HepG2 (cell line): ENCODE data around the gene SLC6A6. TPM values are rescaled to one million over a fixed set of nuclear protein-coding genes. Genes with fewer than 3 reads are reported as not detected.

ENCODE experiments used
- HIVEP1 ChIP-seq: sonication (generic); formaldehyde crosslinking; IDR thresholded peaks from 2 replicates; pipeline ENCODE4 v1.4.0; 2020; ENCODE audit warnings: mild to moderate bottlenecking, missing genetic modification reagents
- HNRNPK ChIP-seq: fragments of 200-400 bp; formaldehyde crosslinking; IDR thresholded peaks from 2 replicates; pipeline ENCODE4 v1.6.1; 2018; ENCODE audit warnings: low read length, low read depth, moderate library complexity, mild to moderate bottlenecking; ENCODE audit not compliant: poor library complexity, severe bottlenecking
- MAFG ChIP-seq: sonication (generic); formaldehyde crosslinking; IDR thresholded peaks from 2 replicates; pipeline ENCODE4 v1.5.1; 2020; ENCODE audit warnings: mild to moderate bottlenecking, missing genetic modification reagents
- NR1H2 ChIP-seq: sonication (generic); formaldehyde crosslinking; IDR thresholded peaks from 2 replicates; pipeline ENCODE4 v1.8.1; 2022; ENCODE audit warnings: low read depth, missing genetic modification reagents, borderline replicate concordance
- SNRNP70 ChIP-seq: fragments of 200-400 bp; formaldehyde crosslinking; IDR thresholded peaks from 2 replicates; pipeline ENCODE4 v1.6.1; 2017; ENCODE audit warnings: mild to moderate bottlenecking, low read depth, low read length, moderate library complexity
- SRSF1 ChIP-seq: fragments of 200-400 bp; formaldehyde crosslinking; optimal IDR thresholded peaks from 2 replicates; pipeline ENCODE3; 2017; ENCODE audit warnings: mild to moderate bottlenecking, low read depth, low read length, moderate library complexity
- SYNCRIP ChIP-seq: fragments of 200-400 bp; formaldehyde crosslinking; IDR thresholded peaks from 2 replicates; pipeline ENCODE4 v1.6.1; 2018; ENCODE audit warnings: mild to moderate bottlenecking, low read depth, low read length; ENCODE audit not compliant: insufficient read depth
- TOE1 ChIP-seq: sonication (generic); formaldehyde crosslinking; IDR thresholded peaks from 2 replicates; pipeline ENCODE4 v1.4.0; 2020; ENCODE audit warnings: mild to moderate bottlenecking, missing genetic modification reagents
- ZFP36L1 ChIP-seq: sonication (generic); formaldehyde crosslinking; IDR thresholded peaks from 2 replicates; pipeline ENCODE4 v1.8.0; 2022; ENCODE audit warnings: mild to moderate bottlenecking, missing genetic modification reagents, moderate library complexity
- ZFP37 ChIP-seq: sonication (generic); formaldehyde crosslinking; IDR thresholded peaks from 2 replicates; pipeline ENCODE4 v1.4.0; 2020; ENCODE audit warnings: missing genetic modification reagents, borderline replicate concordance
- ZFP82 ChIP-seq: sonication (generic); formaldehyde crosslinking; IDR thresholded peaks from 2 replicates; pipeline ENCODE4 v1.5.1; 2020; ENCODE audit warnings: mild to moderate bottlenecking, missing genetic modification reagents, borderline replicate concordance
- ZFY ChIP-seq: sonication (generic); formaldehyde crosslinking; IDR thresholded peaks from 2 replicates; pipeline ENCODE4 v1.4.0; 2020; ENCODE audit warnings: missing genetic modification reagents
- ZKSCAN5 ChIP-seq: sonication (generic); formaldehyde crosslinking; IDR thresholded peaks from 2 replicates; pipeline ENCODE4 v1.5.1; 2020; ENCODE audit warnings: mild to moderate bottlenecking, missing genetic modification reagents
- ZNF136 ChIP-seq: sonication (generic); formaldehyde crosslinking; IDR thresholded peaks from 2 replicates; pipeline ENCODE4 v1.8.1; 2022; ENCODE audit warnings: low read depth, mild to moderate bottlenecking, moderate library complexity, missing genetic modification reagents
- ZNF333 ChIP-seq: sonication (generic); formaldehyde crosslinking; IDR thresholded peaks from 2 replicates; pipeline ENCODE4 v1.4.0; 2020; ENCODE audit warnings: mild to moderate bottlenecking, missing genetic modification reagents, borderline replicate concordance
- ZNF605 ChIP-seq: sonication (generic); formaldehyde crosslinking; IDR thresholded peaks from 2 replicates; pipeline ENCODE4 v1.8.0; 2022; ENCODE audit warnings: mild to moderate bottlenecking, missing genetic modification reagents
- ZNF850 ChIP-seq: sonication (generic); formaldehyde crosslinking; conservative IDR thresholded peaks from 2 replicates; pipeline ENCODE4 v1.9.0; 2021; ENCODE audit warnings: mild to moderate bottlenecking, missing genetic modification reagents
- ZSCAN20 ChIP-seq: sonication (generic); formaldehyde crosslinking; IDR thresholded peaks from 2 replicates; pipeline ENCODE4 v1.4.0; 2020; ENCODE audit warnings: missing genetic modification reagents, mild to moderate bottlenecking, borderline replicate concordance
- polyA plus RNA-seq, 8 experiments: library from polyadenylated mRNA; depleted of rRNA in 3 of 8; stranded (reverse) in 7 of 8; unstranded in 1 of 8; fragments of >200 nt; fragmentation: Illumina TruSeq in 4 of 8; extraction: Trizol in 4 of 8; gene quantifications; 2 replicates each; pipeline versions ENCODE4 v1.2.1 to v1.2.3, GENCODE V29; 2011 to 2016; ENCODE audit warnings: low read depth in 4 of 8, missing spikeins in 1 of 8, mixed read lengths in 1 of 8; ENCODE audit not compliant: insufficient read depth in 1 of 8
- total RNA-seq, 5 experiments: library from RNA; depleted of rRNA; stranded (reverse); fragments of >200 nt; fragmentation: Illumina TruSeq; extraction: Trizol; gene quantifications; 2 replicates each; pipeline ENCODE4 v1.2.3, GENCODE V29; 2016; ENCODE audit warnings: low read depth in 1 of 5
- TF ChIP-seq, protein P1 (sequence below): sonication (generic); formaldehyde crosslinking; IDR thresholded peaks from 2 replicates; pipeline ENCODE4 v1.5.0; 2020; ENCODE audit warnings: mild to moderate bottlenecking, missing genetic modification reagents
- TF ChIP-seq, protein P2 (sequence below): sonication (generic); formaldehyde crosslinking; conservative IDR thresholded peaks from 2 replicates; pipeline ENCODE4 v1.4.0; 2020; ENCODE audit warnings: mild to moderate bottlenecking, missing genetic modification reagents, moderate library complexity
- TF ChIP-seq, protein P3 (sequence below): sonication (generic); formaldehyde crosslinking; IDR thresholded peaks from 2 replicates; pipeline ENCODE4 v1.4.0; 2020; ENCODE audit warnings: missing genetic modification reagents

The SLC6A6 gene
- total and polyA plus RNA-seq, 2 of the 13 experiments (the other 11 are each of a cell fraction or from before 2014, with no cell fraction given), result 14.1 to 20.7 TPM

GRCh38 chr3:14423197-14423743, 20.9 kb downstream of the SLC6A6 start (continued):
- no peak for TF ChIP-seq SRSF1
- TF ChIP-seq HNRNPK, result no peak
- TF ChIP-seq, protein P1, sequence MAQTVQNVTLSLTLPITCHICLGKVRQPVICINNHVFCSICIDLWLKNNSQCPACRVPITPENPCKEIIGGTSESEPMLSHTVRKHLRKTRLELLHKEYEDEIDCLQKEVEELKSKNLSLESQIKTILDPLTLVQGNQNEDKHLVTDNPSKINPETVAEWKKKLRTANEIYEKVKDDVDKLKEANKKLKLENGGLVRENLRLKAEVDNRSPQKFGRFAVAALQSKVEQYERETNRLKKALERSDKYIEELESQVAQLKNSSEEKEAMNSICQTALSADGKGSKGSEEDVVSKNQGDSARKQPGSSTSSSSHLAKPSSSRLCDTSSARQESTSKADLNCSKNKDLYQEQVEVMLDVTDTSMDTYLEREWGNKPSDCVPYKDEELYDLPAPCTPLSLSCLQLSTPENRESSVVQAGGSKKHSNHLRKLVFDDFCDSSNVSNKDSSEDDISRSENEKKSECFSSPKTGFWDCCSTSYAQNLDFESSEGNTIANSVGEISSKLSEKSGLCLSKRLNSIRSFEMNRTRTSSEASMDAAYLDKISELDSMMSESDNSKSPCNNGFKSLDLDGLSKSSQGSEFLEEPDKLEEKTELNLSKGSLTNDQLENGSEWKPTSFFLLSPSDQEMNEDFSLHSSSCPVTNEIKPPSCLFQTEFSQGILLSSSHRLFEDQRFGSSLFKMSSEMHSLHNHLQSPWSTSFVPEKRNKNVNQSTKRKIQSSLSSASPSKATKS (CRISPR knock-in tag), result no peak
- TF ChIP-seq ZFY, result no peak
- TF ChIP-seq HIVEP1 (CRISPR knock-in tag), result no peak
- TF ChIP-seq ZNF333 (CRISPR knock-in tag), result no peak
- TF ChIP-seq ZNF136, result no peak
- no peak for TF ChIP-seq NR1H2 (CRISPR knock-in tag)
- no peak for TF ChIP-seq TOE1 (CRISPR knock-in tag)
- TF ChIP-seq, protein P2, sequence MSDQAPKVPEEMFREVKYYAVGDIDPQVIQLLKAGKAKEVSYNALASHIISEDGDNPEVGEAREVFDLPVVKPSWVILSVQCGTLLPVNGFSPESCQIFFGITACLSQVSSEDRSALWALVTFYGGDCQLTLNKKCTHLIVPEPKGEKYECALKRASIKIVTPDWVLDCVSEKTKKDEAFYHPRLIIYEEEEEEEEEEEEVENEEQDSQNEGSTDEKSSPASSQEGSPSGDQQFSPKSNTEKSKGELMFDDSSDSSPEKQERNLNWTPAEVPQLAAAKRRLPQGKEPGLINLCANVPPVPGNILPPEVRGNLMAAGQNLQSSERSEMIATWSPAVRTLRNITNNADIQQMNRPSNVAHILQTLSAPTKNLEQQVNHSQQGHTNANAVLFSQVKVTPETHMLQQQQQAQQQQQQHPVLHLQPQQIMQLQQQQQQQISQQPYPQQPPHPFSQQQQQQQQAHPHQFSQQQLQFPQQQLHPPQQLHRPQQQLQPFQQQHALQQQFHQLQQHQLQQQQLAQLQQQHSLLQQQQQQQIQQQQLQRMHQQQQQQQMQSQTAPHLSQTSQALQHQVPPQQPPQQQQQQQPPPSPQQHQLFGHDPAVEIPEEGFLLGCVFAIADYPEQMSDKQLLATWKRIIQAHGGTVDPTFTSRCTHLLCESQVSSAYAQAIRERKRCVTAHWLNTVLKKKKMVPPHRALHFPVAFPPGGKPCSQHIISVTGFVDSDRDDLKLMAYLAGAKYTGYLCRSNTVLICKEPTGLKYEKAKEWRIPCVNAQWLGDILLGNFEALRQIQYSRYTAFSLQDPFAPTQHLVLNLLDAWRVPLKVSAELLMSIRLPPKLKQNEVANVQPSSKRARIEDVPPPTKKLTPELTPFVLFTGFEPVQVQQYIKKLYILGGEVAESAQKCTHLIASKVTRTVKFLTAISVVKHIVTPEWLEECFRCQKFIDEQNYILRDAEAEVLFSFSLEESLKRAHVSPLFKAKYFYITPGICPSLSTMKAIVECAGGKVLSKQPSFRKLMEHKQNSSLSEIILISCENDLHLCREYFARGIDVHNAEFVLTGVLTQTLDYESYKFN, result peak; percentile 76
- TF ChIP-seq ZNF850 (CRISPR knock-in tag), result no peak
- no peak for TF ChIP-seq ZKSCAN5 (CRISPR knock-in tag)
- TF ChIP-seq, protein P3, sequence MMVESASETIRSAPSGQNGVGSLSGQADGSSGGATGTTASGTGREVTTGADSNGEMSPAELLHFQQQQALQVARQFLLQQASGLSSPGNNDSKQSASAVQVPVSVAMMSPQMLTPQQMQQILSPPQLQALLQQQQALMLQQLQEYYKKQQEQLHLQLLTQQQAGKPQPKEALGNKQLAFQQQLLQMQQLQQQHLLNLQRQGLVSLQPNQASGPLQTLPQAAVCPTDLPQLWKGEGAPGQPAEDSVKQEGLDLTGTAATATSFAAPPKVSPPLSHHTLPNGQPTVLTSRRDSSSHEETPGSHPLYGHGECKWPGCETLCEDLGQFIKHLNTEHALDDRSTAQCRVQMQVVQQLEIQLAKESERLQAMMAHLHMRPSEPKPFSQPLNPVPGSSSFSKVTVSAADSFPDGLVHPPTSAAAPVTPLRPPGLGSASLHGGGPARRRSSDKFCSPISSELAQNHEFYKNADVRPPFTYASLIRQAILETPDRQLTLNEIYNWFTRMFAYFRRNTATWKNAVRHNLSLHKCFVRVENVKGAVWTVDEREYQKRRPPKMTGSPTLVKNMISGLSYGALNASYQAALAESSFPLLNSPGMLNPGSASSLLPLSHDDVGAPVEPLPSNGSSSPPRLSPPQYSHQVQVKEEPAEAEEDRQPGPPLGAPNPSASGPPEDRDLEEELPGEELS, result peak; percentile 75
- TF ChIP-seq ZNF605 (CRISPR knock-in tag), result no peak
- TF ChIP-seq ZFP36L1 (CRISPR knock-in tag), result no peak
- no peak for TF ChIP-seq ZFP37
- TF ChIP-seq MAFG (CRISPR knock-in tag), result no peak
- TF ChIP-seq SYNCRIP, result no peak
- no peak for TF ChIP-seq ZFP82 (CRISPR knock-in tag)
- TF ChIP-seq SNRNP70, result no peak
- TF ChIP-seq ZSCAN20 (CRISPR knock-in tag), result no peak
